Endometrial microvascular endothelial cells (primary cell): Measurements from ENCODE around the gene TM9SF3. TPM values are rescaled to one million over a fixed set of nuclear protein-coding genes. Genes with fewer than 3 reads are reported as not detected.

Experiments used
- in situ Hi-C: cut with HindIII; loops from 2 replicates; pipeline ENCODE4 v1.10.0; 2017; ENCODE audit warnings: low sequenced_read_pairs, low pct_unique_long_range_greater_than_20kb; ENCODE audit errors: inconsistent ontology term
- total RNA-seq: library from RNA; depleted of rRNA; stranded (reverse); fragments of >200 nt; gene quantifications from one replicate; pipeline ENCODE4 v1.2.3, GENCODE V29; 2015; ENCODE audit errors: inconsistent ontology term

The TM9SF3 gene
- total RNA-seq, 1 donor from 2014 or later, result 125 TPM

- in situ Hi-C loops, result no loop called here
Observed at GRCh38 chr10:96494694-96495093, 92.1 kb downstream of the TM9SF3 start.

- in situ Hi-C loops, result no loop called here
Observed at GRCh38 chr10:96493871-96494525, 92.8 kb downstream of the TM9SF3 start.

- in situ Hi-C loops, result no loop called here
Observed at GRCh38 chr10:96493254-96493653, 93.6 kb downstream of the TM9SF3 start.

- in situ Hi-C loops, result no loop called here
Observed at GRCh38 chr10:96491303-96491702, 95.5 kb downstream of the TM9SF3 start.

GRCh38 chr10:96488161-96488935, 98.5 kb downstream of the TM9SF3 start:
- in situ Hi-C loops, result no loop called here

- in situ Hi-C loops, result no loop called here
Observed at GRCh38 chr10:96482815-96483588, 103.8 kb downstream of the TM9SF3 start.

GRCh38 chr10:96478355-96478754, 108.5 kb downstream of the TM9SF3 start:
- in situ Hi-C loops, result no loop called here

- in situ Hi-C loops, result no loop called here
Observed at GRCh38 chr10:96473866-96474265, 112.9 kb downstream of the TM9SF3 start.

- in situ Hi-C loops, result no loop called here
Observed at GRCh38 chr10:96470116-96470743, 116.6 kb downstream of the TM9SF3 start.

- in situ Hi-C loops, result no loop called here
Observed at GRCh38 chr10:96468845-96469244, 118.0 kb downstream of the TM9SF3 start.

Other genes starting within 250 kb of the TM9SF3 start
- gene OPALIN, start 228.0 kb downstream of the TM9SF3 start, total RNA-seq, result not detected
- gene TLL2, start 73.1 kb downstream of the TM9SF3 start, total RNA-seq, result not detected
- not detected for gene PIK3AP1, start 133.5 kb upstream of the TM9SF3 start, total RNA-seq
- 13.4 TPM for gene LCOR, start 245.3 kb upstream of the TM9SF3 start, total RNA-seq